ENCODE results near the gene ARID1B. TPM values are rescaled to one million over a fixed set of nuclear protein-coding genes. Genes with fewer than 3 reads are reported as not detected.

Gene ARID1B
- total and polyA plus RNA-seq, 7 donors, result 8.4 to 115 (median 69.6) TPM

DNA sequence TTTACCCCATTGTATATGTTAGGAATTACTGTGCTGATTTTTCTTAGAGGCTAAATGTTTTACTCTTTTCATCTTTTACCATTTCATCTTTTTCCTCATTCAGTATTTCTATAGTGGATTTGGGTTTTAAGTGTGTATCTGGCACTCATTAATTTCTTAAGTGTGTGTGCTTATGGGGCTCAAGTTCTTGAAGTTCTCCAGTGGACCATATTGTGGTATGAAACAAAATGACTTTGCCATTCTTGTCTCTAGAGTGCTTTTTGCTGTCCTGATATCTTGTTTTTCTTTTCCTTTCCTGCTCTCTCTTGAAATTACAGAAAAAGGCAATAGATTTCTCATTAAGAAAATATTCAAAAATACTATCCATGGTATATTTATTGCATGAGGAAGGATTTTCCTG, 123.1 kb downstream of the ARID1B start:
- intact Hi-C loops (cut with DNase I), result no loop called here

DNA sequence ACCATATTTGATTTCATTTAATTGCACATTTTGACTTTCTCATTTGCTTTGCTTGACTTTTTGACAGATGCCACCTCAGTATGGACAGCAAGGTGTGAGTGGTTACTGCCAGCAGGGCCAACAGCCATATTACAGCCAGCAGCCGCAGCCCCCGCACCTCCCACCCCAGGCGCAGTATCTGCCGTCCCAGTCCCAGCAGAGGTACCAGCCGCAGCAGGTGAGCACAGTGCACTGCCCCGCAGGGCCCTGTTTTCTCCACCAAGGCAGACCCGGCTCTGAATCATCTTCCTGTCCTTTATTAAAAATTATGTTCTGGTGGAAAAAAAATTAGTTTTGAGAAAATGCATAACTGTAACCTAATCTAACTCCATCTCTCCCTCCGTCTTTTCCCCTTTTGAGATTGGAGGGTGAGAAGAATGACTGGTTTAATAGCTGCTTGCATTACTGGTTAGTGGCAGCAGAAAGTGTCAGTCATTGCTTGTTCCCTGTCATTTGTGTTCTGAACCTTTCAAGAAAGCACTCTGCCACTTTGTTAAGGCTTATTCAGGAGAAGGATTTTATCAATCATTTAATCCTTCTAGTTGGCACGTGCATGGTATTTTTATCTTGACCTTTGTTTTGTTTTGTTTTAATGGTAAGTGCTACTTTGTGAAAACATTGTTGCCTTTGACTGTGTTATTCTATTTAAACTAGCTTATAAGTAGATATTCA, 124.3 kb downstream of the ARID1B start:
- Histone ChIP-seq H3K27me3 (no peaks in the 10 kb centered on the region), H3K4me3 (no peak overlapping the region), H3K4me1 (peaks cover 0 to 14% (median 9%) of the 10 kb centered on the region in 4 donors), H3K27ac (no peak overlapping the region), H3K9me3 (no peaks in the 10 kb centered on the region), H3K36me3 (no peaks in the 10 kb centered on the region)
- 86 to 94% methylated on average over 9 of the region's 9 CpGs for WGBS, 2 donors
- TF ChIP-seq, protein P1, sequence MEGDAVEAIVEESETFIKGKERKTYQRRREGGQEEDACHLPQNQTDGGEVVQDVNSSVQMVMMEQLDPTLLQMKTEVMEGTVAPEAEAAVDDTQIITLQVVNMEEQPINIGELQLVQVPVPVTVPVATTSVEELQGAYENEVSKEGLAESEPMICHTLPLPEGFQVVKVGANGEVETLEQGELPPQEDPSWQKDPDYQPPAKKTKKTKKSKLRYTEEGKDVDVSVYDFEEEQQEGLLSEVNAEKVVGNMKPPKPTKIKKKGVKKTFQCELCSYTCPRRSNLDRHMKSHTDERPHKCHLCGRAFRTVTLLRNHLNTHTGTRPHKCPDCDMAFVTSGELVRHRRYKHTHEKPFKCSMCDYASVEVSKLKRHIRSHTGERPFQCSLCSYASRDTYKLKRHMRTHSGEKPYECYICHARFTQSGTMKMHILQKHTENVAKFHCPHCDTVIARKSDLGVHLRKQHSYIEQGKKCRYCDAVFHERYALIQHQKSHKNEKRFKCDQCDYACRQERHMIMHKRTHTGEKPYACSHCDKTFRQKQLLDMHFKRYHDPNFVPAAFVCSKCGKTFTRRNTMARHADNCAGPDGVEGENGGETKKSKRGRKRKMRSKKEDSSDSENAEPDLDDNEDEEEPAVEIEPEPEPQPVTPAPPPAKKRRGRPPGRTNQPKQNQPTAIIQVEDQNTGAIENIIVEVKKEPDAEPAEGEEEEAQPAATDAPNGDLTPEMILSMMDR (IDR thresholded peaks at IDR 0.05), result no peak
- TF ChIP-seq POLR2AphosphoS5 (IDR thresholded peaks at IDR 0.05) (no peak), EP300 (IDR thresholded peaks at IDR 0.05) (no peak), POLR2A (IDR thresholded peaks at IDR 0.05) (no peak)
- DNase-seq, result no peak
- intact Hi-C loops (cut with DNase I), result no loop called here

More for the DNA sequence above, 123.1 kb downstream of the ARID1B start:
- H3K4me3 ChIP-seq, result no peak overlapping the region
- no peaks in the 10 kb centered on the region for H3K36me3 ChIP-seq
- no peak for DNase-seq
- H3K27ac ChIP-seq, result no peak overlapping the region
- TF ChIP-seq POLR2A (IDR thresholded peaks at IDR 0.05) (no peak), EP300 (IDR thresholded peaks at IDR 0.05) (no peak), POLR2AphosphoS5 (IDR thresholded peaks at IDR 0.05) (no peak)
- TF ChIP-seq, protein P1 (IDR thresholded peaks at IDR 0.05), result no peak
- H3K4me1 ChIP-seq, result peaks cover 0 to 8% (median 2%) of the 10 kb centered on the region in 4 donors
- no peaks in the 10 kb centered on the region for H3K27me3 ChIP-seq
- no peaks in the 10 kb centered on the region for H3K9me3 ChIP-seq

DNA sequence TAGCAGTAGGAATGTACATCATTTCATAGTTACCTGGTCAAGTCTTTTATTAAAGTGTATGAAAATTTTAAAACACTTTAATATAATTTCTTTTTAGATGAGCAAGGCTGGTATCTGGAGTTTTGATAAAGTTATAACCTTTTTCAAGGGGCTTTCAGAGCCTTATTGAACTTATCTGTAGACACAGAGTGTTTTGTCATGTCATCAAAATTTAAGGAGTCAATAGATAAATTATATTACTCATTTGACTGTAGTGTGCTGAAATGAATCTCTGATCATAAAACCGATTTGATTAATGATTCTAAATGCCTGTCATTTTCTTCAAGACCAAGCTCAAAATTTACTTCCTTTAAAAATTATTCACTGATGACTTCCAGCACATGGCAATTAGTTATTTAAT, 125.6 kb downstream of the ARID1B start:
- DNase-seq, result no peak
- WGBS, 2 donors, result 74 to 87% methylated on average over 1 of the region's 1 CpG
- H3K27me3 ChIP-seq, result no peaks in the 10 kb centered on the region
- TF ChIP-seq EP300 (IDR thresholded peaks at IDR 0.05) (no peak), POLR2AphosphoS5 (IDR thresholded peaks at IDR 0.05) (no peak), POLR2A (IDR thresholded peaks at IDR 0.05) (no peak)
- TF ChIP-seq, protein P1 (IDR thresholded peaks at IDR 0.05), result no peak
- no peaks in the 10 kb centered on the region for H3K36me3 ChIP-seq
- no peak overlapping the region for H3K27ac ChIP-seq
- H3K4me1 ChIP-seq, result peaks cover 0 to 14% (median 9%) of the 10 kb centered on the region in 4 donors
- H3K9me3 ChIP-seq, result no peaks in the 10 kb centered on the region
- intact Hi-C loops (cut with DNase I), result no loop called here
- H3K4me3 ChIP-seq, result no peak overlapping the region

DNA sequence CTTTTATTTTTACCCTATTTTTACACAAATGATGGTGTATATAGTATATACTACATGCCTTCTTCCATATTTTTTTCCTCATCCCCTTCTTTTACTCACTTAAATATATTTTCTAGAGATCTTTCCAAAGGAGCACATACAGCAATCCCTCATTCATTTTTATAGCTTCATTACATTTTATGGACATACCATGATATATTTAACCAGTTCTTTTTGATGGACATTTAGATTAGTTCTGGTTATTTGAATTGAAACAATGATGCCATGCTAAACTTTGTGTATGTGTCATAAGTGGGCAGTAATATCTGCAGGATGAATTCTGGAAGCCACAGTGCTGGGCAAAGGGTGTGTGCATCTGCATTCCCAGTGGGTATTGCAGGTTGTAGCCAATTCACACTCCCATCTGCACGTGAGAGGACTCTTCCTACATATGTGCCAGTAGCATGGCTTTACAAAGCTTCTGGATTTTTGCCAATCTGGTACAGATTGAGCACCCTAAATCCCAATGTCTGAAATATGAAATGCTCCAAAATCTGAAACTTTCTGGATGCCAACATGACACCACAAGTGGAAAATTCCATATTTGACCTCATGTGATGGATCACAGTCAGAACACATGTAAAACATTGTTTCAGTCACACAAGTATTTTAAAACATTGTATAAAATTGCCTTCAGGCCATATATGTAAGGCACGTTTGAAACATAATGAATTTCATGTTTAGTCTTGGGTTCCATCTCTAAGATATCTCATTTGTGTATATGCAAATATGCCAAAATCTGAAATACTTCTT, 127.2 kb downstream of the ARID1B start:
- no peaks in the 10 kb centered on the region for H3K27me3 ChIP-seq
- no peak overlapping the region for H3K27ac ChIP-seq
- TF ChIP-seq POLR2A (IDR thresholded peaks at IDR 0.05) (no peak), EP300 (IDR thresholded peaks at IDR 0.05) (no peak), POLR2AphosphoS5 (IDR thresholded peaks at IDR 0.05) (no peak)
- peaks cover 0 to 13% (median 9%) of the 10 kb centered on the region in 4 donors for H3K4me1 ChIP-seq
- no peak overlapping the region for H3K4me3 ChIP-seq
- intact Hi-C loops (cut with DNase I), result no loop called here
- 86 to 90% methylated on average over 2 of the region's 2 CpGs for WGBS, 2 donors
- no peaks in the 10 kb centered on the region for H3K9me3 ChIP-seq
- no peak for DNase-seq
- no peaks in the 10 kb centered on the region for H3K36me3 ChIP-seq

DNA sequence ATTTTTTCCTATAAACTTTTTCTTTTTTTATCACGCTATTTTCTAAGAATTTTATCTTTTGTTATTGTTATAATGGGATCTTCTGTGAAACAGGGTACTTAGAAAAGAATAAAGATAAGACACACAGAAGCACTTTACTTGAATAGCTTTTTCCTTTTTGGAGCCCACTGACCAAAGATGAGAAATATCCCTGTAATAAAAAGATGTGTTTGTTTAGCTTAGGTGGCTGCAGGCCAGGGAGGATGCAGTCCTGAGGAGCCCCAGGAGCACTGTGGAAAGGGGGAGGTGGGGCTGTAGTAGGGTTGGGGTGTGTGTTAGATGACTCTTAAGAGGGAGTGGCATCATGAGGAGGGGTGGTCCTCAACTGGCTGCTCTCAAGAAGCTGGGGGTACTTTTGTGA, 128.6 kb downstream of the ARID1B start:
- H3K36me3 ChIP-seq, result no peaks in the 10 kb centered on the region
- WGBS, 2 donors, result 43 to 66% methylated on average over 1 of the region's 1 CpG
- no peak overlapping the region for H3K27ac ChIP-seq
- TF ChIP-seq, protein P1 (IDR thresholded peaks at IDR 0.05), result no peak
- TF ChIP-seq POLR2A (IDR thresholded peaks at IDR 0.05), result no peak
- no peak for TF ChIP-seq POLR2AphosphoS5 (IDR thresholded peaks at IDR 0.05)
- TF ChIP-seq EP300 (IDR thresholded peaks at IDR 0.05), result no peak
- no peak for DNase-seq
- no peaks in the 10 kb centered on the region for H3K27me3 ChIP-seq
- intact Hi-C loops (cut with DNase I), result no loop called here
- H3K9me3 ChIP-seq, result no peaks in the 10 kb centered on the region
- peaks cover 0 to 10% (median 8%) of the 10 kb centered on the region in 4 donors for H3K4me1 ChIP-seq
- no peak overlapping the region for H3K4me3 ChIP-seq
